Activated T-helper 9 cell treated with anti-CD3 and anti-CD28 coated beads, Interleukin-2, amount 50 U/mL, for 16 hours (primary cell): ENCODE data around the gene CTSL.

Experiments used
- DNase-seq: peaks from one replicate; pipeline ENCODE4 v3.0.0-alpha.2; 2020; ENCODE audit warnings: low read depth

The CTSL gene

DNA sequence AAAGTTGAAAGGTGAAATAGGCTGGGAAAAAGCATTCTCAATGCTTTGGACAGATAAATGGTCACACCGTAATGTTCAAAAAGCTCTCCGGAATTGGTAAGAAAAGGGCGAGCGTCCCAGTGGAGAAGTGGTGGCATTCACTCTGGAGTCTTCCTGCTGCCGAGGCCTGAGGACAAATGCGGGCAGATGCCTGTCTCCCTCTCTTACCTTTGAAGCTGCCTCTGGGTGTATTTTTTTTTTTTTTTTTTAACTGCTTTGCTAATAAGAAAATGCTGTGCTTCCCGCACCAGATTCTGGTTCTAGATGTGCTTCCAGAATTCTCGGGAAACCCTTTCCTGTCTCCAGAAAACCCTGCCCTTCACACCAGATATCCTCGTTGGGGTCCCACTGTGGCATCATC, 24.4 kb upstream of the CTSL start:
- DNase-seq = no peak

DNA sequence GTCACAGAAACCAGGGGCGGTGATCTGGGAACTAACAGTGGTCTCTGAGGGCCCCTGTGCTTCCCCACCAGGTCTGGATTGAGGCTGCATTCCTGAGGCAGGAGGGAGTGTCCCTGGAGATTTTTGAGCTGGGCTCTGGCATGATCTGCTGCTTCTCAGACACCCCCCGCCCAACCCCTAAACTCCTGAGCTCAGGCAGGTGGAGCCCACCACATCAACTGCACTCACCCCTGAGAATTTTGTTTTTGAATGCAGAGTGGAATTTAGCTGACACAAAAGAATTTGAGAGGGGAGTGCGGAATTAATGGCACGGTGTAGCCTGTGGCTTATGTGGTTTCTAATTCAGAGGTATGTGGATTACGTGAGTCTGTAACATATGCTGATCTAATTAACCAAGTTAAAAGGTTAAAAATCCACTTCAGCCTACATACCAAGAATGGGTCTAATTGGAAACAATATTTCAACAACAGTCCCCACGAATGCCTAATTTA, 23.9 kb upstream of the CTSL start:
- DNase-seq = no peak

DNA sequence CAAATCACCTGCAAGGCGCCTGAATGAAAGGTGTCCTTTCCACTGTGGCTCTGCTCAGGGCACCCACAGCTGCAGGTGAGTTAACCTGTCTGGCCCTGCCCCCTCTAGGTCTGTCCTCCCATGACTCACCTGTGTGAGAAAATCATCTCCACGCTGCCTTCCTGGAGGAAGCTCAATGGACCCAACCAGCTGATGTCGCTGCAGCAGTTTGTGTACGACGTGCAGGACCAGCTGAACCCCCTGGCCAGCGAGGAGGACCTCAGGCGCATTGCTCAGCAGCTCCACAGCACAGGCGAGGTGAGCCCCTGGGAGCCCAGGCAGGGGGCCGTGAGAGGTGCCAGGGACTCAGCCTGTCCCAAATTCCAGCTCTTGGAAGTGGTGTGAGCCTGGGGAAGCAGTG, 23.0 kb upstream of the CTSL start:
- no peak for DNase-seq

DNA sequence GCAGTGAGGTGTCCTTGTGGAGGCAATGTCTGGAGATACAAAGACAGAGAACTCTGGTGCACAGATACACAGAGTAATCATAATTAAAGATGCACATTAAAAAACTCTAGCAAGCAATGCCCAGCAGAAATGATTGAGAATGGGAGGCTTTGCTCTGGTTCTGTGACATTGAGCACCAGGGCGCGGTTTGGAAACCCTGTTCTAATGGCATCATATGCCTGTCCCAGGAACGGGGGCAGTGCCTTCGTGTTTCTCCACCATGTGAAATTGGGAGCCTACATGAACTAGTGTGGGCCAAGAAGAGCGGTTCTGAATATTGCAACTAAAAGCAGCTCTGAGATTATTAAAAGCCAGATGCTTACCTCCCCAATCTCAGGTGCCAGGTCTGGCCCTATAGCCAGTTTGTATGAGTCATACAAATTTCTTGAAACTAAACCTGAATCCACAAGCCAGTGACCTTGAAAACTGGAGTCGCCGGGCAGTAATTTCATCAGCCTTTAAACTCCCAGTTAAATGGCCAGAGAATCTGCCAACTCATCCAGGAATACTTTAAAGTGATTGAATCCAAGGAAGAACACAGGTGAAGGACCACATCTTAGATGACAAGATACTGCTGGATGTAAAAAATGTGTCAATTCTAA, 22.2 kb upstream of the CTSL start:
- DNase-seq = no peak

DNA sequence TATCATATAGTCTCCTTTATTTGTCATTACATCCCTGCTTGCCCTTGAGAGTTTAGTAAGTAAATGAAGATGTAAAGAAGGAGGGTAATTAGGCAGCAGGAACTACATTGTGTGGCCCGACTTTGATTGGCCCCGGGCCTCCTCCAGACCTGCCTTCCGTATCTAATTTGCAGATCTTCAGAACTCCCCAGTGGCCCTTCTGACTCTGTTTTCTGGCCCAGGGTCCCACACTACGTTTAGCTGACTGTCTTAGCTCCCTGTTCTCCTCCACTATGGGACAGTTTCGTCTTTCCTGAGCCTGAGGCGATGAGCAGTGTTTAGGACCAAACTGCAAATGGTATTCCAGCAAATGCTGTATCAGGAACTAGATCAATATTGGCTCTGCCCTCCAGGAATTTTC, 21.6 kb upstream of the CTSL start:
- DNase-seq = no peak

DNA sequence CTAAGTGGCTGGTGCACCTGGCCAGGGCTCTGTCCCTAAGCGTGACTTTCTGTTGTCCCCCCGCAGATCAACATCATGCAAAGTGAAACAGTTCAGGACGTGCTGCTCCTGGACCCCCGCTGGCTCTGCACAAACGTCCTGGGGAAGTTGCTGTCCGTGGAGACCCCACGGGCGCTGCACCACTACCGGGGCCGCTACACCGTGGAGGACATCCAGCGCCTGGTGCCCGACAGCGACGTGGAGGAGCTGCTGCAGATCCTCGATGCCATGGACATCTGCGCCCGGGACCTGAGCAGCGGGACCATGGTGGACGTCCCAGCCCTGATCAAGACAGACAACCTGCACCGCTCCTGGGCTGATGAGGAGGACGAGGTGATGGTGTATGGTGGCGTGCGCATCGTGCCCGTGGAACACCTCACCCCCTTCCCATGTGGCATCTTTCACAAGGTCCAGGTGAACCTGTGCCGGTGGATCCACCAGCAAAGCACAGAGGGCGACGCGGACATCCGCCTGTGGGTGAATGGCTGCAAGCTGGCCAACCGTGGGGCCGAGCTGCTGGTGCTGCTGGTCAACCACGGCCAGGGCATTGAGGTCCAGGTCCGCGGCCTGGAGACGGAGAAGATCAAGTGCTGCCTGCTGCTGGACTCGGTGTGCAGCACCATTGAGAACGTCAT, 19.7 kb upstream of the CTSL start:
- DNase-seq = no peak

DNA sequence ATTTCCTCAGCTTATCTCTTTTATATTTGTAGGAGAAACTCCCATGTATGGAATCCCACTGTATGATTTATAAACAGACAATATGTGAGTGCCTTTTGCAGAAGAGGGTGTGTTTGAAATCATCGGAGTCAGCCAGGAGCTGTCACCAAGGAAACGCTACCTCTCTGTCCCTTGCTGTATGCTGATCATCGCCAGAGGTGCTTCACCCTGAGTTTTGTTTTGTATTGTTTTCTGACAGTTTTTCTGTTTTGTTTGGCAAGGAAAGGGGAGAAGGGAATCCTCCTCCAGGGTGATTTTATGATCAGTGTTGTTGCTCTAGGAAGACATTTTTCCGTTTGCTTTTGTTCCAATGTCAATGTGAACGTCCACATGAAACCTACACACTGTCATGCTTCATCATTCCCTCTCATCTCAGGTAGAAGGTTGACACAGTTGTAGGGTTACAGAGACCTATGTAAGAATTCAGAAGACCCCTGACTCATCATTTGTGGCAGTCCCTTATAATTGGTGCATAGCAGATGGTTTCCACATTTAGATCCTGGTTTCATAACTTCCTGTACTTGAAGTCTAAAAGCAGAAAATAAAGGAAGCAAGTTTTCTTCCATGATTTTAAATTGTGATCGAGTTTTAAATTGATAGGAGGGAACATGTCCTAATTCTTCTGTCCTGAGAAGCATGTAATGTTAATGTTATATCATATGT, 18.0 kb upstream of the CTSL start:
- DNase-seq = no peak

DNA sequence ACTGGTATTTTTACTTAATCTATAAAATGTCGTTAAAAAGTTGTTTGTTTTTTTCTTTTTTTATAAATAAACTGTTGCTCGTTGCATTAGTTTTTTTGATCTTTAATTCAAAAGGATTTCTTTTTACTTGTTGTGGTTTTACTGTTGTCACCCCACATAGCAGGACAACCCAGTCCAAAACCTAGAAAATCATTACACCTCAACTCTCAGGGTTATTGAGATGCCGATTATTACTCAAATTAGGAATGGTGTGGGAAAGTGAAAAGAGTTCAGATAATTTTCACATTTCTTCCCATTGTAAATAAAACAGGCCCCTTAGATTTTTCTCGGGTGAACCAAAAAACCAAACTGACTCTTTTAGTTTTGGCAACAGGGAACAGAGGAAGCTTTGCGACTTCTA, 17.4 kb upstream of the CTSL start:
- DNase-seq = no peak

DNA sequence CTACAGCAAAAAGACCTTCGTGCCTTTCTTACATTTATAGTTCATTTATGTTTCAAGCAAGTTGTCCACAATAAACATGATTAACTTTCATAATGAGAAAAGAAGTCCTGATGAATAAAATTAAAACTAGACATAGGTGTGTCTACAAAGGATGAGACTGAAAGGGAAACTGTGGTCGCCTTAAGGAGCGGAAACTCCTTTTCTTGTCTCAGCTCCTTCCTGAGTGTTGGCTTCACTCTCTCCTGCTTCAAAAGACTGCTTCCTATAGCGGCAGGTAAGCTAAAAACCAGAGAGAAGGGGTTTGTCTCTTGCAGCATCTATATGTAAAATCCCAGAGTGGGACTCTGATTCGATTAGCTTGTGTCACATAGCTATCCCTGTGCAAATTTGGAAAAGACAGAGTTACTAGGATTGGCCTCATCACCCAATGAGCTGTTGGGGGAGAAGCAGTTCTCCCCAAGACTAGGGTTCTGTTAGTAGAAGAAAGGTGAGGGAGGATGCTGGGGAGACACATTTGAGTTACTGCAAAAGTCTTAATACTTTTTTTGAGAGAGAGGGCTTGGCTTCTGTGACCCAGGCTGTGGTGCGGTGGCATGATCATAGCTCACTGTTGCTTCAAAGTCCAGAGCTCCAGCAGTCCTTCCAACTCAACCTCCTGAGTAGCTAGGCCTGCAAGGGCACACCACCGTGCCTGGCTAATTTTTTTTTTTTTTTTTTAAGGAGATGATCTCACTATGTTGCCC, 16.8 kb upstream of the CTSL start:
- no peak for DNase-seq

DNA sequence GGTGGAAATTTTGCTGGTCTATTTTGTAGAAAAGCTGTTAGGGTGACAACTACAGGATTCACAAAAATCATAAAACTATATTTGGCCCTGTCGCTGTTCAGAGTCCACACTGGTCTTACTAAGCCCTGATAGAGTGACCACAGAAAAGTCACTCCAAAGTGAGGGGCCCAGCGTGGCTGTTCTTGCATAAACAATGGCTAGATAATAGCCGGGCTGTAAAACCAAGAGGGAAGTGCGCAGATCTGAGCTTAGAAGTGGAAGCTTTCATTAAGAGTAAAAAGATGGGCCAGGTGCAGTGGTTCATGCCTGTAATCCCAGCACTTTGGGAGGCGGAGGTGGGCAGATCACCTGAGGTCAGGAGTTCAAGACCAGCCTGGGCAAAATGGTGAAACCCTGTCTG, 15.5 kb upstream of the CTSL start:
- DNase-seq = no peak

DNA sequence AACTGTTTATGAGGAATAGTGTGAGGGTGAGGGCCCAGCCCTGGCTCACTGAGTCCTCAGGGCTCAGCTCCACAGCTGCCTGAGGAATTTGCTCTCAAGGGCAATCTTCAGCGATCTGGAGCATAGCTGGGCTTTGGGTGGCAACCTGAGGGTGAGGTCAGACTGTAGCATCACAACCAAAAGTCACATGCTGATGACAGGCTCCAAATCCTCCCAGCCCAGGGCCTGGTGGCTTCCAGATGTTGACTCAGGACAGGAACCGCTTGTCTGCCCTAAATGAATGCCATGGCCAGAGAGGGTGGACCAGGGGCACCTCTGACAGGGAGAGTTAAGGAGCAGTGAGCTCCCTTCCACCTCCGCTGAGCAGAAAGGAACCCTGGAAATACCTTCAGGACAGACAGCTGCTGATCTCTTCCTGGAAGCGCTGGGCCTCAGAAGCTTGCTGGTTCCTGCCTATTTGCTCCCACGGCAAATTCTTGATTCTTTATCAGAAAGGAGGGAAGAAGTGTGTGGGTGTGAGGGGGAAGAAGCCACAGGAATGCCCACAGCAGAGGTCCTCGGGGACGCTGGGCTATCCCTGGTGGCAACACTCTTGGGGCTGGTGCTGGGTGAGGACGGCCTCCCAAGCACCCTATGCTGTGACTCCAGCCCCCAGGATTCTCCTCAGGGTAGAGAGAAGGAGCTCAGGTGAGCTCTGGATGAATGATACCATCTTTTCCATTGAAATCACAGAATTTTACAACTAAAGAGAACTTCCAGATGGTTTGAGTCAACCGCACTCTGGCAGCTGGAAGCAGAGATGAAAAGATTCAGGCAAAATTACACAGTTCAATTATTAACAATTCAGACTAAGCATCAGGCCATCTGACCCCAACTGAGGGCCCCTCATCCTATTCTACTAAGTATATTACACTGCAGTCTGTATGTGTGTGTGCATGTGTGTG, 13.8 kb upstream of the CTSL start:
- no peak for DNase-seq

DNA sequence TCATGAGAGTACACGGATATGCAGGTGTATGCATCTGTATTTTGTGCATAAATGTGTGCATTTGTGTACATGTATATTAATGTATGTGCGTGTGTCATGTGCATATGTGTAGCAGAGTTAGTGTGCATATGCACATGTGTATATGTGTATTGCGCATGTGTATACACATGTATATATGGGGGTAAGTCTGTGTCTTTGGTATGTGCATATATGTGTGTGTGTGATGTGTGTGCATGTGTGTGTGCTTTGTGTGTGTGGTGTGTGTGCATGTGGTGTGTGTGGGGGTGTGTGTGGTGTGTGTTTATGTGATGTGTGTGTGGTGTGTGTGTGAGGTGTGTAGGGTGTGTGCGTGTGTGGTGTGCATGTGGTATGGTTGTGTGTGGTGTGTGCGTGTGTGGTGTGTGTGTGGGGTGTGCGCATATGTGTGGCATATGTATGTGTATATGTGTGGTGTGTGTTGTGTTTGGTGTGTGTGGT, 13.1 kb upstream of the CTSL start:
- DNase-seq = no peak

DNA sequence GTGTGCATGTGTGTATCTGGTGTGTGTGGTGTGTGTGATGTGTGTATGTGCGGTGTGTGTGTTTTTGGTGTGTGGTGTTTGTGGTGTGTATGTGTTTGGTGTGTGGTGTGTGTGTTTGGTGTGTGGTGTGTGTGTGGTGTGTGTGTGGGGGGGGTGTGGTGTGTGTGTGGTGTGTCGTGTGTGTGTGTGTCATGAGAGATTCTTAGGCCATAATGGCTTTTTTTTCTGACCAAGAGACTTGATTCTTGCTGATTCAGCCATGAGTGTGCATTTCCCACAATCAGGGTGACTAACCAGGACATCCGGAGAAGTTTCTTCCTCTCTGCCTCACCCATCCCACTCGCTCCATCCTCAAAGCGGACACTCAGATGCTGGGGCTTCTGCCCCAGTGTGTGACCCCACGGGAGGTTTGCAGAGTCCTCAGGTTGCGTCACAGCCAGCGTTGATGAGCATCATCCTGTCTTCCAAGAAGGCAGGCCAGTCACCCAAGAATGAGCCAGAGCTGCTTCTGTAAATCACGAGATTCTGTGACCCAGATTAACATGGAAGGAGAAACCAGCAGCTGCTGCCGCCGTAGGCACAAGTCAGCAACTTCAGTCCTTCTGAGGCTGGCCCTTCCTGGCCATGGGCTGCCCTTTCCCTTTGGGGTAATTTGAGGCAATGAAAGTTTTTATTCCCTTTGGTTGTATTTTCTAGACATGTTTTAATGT, 12.5 kb upstream of the CTSL start:
- peak; percentile 46 for DNase-seq

DNA sequence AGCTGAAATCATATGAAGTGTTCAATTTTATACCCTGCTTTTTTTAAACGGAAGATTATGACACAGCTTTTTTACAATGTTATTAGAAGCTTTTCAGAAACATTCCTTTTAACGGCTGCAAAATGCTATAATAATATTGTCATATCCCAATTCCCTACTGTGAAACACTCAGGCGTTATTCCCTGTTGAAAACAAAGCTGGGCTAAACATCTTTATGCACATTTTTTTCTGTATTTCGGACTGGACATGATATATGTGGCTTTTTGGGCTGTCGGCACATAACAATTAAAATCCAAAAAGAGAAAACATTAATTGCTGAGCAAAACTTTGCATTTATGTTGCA, 12.0 kb upstream of the CTSL start:
- no peak for DNase-seq

DNA sequence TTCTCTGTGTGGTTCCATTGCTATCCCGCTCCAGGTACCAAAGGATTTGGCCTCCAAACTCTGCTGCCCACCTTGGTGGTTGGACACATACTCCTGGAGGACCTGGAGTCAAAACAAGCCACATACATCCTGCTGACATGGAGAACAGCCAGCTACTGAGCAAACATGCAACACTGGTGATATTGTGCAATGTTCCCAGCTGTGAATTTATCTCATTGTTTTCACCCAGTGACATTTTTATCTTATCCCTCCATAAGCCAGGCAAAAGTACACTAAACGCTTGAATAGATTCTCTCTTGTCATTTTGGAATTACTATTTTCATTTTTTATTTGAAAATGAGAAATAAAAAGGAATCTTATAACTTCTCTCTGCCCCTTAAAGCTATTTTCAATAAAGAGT, 11.1 kb upstream of the CTSL start:
- DNase-seq = no peak

DNA sequence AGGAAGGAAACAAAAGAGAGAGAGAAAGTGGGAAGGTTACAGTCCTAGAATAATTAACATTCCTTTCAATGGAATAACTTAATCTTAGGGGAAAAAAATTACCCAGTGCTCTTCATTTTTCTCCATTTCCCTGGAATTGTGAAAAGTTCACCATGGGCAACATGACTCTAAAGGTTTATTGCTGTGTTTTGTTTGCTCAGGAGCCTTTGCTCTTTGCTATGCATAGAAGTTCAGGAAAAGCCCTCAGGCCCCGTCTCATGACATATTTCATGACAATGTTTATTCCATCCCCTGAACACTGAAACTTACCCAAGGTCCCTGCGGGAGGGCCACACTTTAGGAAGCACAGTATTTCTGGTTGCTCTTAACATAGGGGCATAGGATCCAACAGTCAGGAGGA, 9.8 kb upstream of the CTSL start:
- DNase-seq = no peak

DNA sequence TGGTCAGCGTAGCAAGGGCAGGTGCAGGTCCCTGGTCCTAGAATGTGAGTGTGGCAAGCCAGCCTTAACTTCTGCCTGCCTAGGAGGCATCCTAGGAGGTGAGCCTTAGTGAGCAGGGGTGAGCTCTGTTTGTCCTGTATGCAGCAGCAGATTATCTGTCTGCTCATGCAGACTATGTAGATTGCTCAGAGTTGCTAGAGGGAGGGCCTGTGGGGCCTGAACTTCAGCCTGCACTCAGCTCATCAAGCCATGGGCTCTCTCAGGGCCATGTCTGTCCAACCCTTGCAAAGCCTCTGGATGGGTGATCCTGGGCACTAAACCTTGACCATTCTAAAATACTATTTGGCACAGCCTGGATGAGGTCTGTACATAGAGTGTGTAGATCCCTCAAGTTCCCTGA, 8.5 kb upstream of the CTSL start:
- DNase-seq = no peak

DNA sequence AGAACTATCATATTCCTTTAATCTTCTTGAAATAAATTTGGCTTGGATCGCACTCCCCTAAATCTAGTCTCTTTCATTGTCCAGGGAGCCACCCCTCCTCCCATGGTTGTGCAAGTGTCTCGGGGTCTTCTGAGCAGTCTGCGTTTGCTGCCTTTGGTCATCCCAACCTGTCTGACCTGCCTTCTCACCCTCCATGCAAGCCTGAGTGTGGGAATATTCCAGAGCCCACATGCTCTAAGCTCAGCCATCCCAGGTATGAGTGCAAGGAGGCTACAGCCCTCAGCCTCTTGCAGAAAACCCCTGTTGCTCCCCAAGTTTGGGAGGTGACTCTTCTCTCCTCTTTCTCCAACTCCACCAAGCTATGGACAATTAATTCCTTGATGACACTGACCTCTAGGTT, 7.7 kb upstream of the CTSL start:
- no peak for DNase-seq

DNA sequence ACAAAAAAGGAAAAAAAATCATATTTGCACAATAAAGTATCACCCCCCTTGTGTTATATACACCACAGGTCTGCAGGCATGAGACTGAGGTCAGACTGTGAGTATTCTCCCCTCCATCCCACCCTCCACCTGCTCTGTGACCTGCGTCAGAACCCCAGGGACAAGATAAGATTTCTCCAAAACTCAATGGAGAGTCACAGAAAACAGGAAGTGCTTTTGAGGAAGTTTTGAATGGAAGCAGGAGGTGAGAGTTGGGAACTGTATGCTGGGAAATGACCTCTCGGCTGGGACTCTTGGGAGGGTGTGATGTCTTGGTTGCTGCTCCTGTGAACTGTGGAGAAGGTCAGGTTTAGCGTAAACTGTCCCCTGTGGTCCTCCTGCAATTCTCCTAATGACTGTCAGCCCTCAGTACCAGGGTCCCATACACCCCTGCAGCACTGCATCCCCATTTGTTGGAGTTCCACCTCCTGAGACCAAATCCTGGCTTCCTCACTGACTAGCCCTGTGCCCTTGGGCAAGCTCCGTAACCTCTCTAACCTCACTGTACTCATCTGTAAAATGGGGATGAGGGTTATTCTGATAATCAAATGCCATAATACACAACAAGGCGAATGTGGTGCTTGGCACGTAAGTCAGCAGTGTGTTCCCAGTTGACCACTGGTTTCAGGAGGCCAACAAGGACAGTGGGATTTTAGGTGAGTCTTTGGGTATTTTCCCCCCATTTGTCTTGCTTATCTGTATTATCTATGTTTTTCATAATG, 6.9 kb upstream of the CTSL start:
- DNase-seq = no peak

DNA sequence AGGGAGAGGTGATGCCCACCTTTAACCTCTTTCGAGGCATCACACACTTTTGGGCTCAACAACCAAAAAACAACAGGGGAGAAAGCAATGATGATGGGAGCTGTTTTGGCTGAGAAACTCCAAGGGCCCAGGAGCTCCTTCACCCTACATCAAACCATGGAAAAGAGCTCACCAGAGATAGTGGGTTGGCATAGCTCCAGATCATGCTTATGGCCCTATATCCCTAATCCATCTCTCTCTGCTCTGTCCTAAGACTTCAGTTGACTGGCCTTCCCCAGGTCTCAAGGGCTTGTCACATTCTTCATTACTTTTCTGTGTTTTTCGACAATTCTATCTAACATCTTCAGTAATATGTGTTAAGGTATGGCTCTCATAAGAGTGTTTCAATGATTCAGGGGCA, 5.7 kb upstream of the CTSL start:
- DNase-seq = no peak
